ENCODE results near the gene ALDH1L1. TPM values are rescaled to one million over a fixed set of nuclear protein-coding genes. Genes with fewer than 3 reads are reported as not detected.
"Not testable (repeated sequence)": the region's sequence is repeated elsewhere in the genome, so short reads cannot be mapped to it uniquely, and the experiment has no call there.

ALDH1L1 gene
- total and polyA plus RNA-seq, 7 experiments from 2014 or later = not detected

DNA sequence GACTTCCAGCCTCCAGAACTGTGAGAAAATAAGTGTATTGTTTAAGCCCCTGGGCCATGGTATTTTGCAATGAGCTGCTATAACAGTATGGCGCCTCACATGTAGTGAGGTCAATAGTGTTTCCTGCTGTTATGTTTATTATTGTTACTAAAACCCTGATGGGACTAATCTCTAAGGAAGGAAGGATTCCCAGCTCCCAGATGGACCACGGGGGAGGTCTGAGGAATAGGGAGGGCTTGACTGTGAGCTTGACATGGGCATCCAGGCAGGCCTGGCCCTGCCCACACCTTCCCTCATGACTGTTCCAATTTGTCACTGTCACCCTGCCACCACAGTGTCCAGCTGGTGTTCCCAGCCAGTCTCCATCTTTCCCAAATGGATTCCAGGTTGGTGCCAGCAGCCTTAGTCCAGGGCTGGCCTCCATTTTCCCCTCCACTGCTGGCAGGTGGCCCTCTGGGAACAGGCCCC, 82.0 kb downstream of the ALDH1L1 start:
- peaks cover 0 to 8% (median 4%) of the 10 kb centered on the region in 3 experiments for H3K9me3 ChIP-seq (ENCODE audit: control insufficient read depth in 2 of 3, low read length in 3 of 3)
- H3K4me3 ChIP-seq (ENCODE audit: low read length) = no peak overlapping the region
- CTCF ChIA-PET = no interaction called here
- Mint-ChIP-seq H3K4me1 (no peaks in the 10 kb centered on the region), H3K36me3 (peaks cover 0 to 18% (median 12%) of the 10 kb centered on the region in 5 donors), H3K4me3 (no peak overlapping the region), H3K27ac (no peak overlapping the region), H3K27me3 (peaks cover 0 to 6% (median 0%) of the 10 kb centered on the region in 5 donors), H3K9me3 (peaks cover 2 to 46% (median 27%) of the 10 kb centered on the region in 11 donors)
- ATAC-seq = no peak
- intact Hi-C loops (cut with micrococcal nuclease) = no loop called here
- no peak for DNase-seq
- POLR2A ChIA-PET = no interaction called here
- H3K27me3 ChIP-seq (ENCODE audit: control insufficient read depth in 2 of 2, insufficient read depth in 2 of 2, low read length in 2 of 2) = no peaks in the 10 kb centered on the region
- H3K4me1 ChIP-seq (ENCODE audit: control insufficient read depth in 2 of 2, insufficient read depth in 2 of 2, low read length in 2 of 2) = no peaks in the 10 kb centered on the region
- H3K36me3 ChIP-seq (ENCODE audit: control insufficient read depth in 2 of 3, insufficient read depth in 3 of 3, low read length in 3 of 3) = no peaks in the 10 kb centered on the region
- H3K27ac ChIP-seq (ENCODE audit: low read depth, low read length) = no peak overlapping the region

DNA sequence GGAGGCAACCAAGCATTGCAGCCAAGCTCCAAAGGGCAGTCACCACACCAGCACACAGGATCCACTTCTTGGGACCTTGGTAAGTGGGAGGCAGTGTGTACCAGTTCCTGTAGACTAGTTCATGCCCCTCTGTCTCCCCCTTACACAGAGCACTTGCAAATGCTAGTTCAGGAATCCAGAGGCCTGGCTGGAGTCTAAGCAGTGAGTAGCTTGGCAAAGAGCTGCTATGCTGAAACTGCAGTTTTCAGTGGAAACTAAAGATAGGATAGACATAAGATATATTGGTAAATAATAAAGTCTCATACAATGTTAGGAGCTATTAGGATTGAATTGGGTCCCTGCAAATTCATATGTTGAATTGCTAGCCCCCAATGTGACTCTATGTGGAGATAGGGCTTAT, 82.6 kb downstream of the ALDH1L1 start:
- Histone ChIP-seq H3K27ac (ENCODE audit: low read depth, low read length) (no peak overlapping the region), H3K4me1 (ENCODE audit: control insufficient read depth in 2 of 2, insufficient read depth in 2 of 2, low read length in 2 of 2) (no peaks in the 10 kb centered on the region), H3K9me3 (ENCODE audit: control insufficient read depth in 2 of 3, low read length in 3 of 3) (peaks cover 0 to 8% (median 4%) of the 10 kb centered on the region in 3 experiments), H3K36me3 (ENCODE audit: control insufficient read depth in 2 of 3, insufficient read depth in 3 of 3, low read length in 3 of 3) (no peaks in the 10 kb centered on the region), H3K27me3 (ENCODE audit: control insufficient read depth in 2 of 2, insufficient read depth in 2 of 2, low read length in 2 of 2) (no peaks in the 10 kb centered on the region), H3K4me3 (ENCODE audit: low read length) (no peak overlapping the region)
- Mint-ChIP-seq H3K4me1 (no peaks in the 10 kb centered on the region), H3K27me3 (peaks cover 0 to 7% (median 0%) of the 10 kb centered on the region in 5 donors), H3K9me3 (peaks cover 2 to 47% (median 27%) of the 10 kb centered on the region in 11 donors), H3K27ac (no peak overlapping the region), H3K36me3 (peaks cover 0 to 18% (median 12%) of the 10 kb centered on the region in 5 donors), H3K4me3 (no peak overlapping the region)
- DNase-seq = no peak
- ChIA-PET POLR2A (no interaction called here), CTCF (no interaction called here)
- intact Hi-C loops (cut with micrococcal nuclease) = no loop called here
- no peak for ATAC-seq

DNA sequence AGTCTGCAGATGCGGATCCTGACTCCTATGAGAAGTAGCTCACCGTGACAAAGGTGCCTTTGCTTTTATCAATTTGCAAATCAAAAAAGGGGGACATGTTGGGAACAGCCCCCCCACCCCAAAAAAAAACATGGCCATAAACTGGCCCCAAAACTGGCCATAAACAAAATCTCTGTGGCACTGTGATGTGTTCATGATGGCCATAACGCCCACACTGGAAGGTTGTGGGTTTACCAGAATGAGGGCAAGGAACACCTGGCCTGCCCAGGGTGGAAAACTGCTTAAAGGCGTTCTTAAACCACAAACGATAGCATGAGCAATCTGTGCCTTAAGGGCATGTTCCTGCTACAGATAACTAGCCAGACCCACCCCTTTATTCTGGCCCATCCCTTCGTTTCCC, 84.1 kb downstream of the ALDH1L1 start:
- H3K4me1 Mint-ChIP-seq; H3K27ac ChIP-seq (ENCODE audit: low read depth, low read length); POLR2A ChIA-PET; H3K4me3 ChIP-seq (ENCODE audit: low read length); H3K27me3 Mint-ChIP-seq; H3K4me1 ChIP-seq (ENCODE audit: control insufficient read depth in 2 of 2, insufficient read depth in 2 of 2, low read length in 2 of 2); H3K27ac Mint-ChIP-seq; H3K36me3 ChIP-seq (ENCODE audit: control insufficient read depth in 2 of 3, insufficient read depth in 3 of 3, low read length in 3 of 3); CTCF ChIA-PET; ATAC-seq; DNase-seq; intact Hi-C loops (cut with micrococcal nuclease); H3K4me3 Mint-ChIP-seq; H3K9me3 ChIP-seq (ENCODE audit: control insufficient read depth in 2 of 3, low read length in 3 of 3); H3K27me3 ChIP-seq (ENCODE audit: control insufficient read depth in 2 of 2, insufficient read depth in 2 of 2, low read length in 2 of 2): not testable (repeated sequence)
- H3K9me3 Mint-ChIP-seq = peaks cover 5 to 58% (median 31%) of the 10 kb centered on the region in 11 donors
- H3K36me3 Mint-ChIP-seq = peaks cover 0 to 21% (median 12%) of the 10 kb centered on the region in 5 donors

DNA sequence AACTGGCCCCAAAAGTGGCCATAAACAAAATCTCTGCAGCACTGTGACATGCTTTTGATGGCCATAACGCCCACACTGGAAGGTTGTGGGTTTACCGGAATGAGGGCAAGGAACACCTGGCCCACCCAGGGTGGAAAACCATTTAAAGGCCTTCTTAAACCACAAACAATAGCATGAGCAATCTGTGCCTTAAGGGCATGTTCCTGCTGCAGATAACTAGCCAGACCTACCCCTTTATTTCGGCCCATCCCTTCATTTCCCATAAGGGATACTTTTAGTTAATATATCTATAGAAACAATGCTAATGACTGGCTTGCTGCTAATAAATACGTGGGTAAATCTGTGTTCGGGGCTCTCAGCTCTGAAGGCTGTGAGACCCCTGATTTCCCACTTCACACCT, 88.3 kb downstream of the ALDH1L1 start:
- POLR2A ChIA-PET; H3K9me3 ChIP-seq (ENCODE audit: control insufficient read depth in 2 of 3, low read length in 3 of 3); H3K36me3 ChIP-seq (ENCODE audit: control insufficient read depth in 2 of 3, insufficient read depth in 3 of 3, low read length in 3 of 3); H3K4me3 ChIP-seq (ENCODE audit: low read length); H3K4me3 Mint-ChIP-seq; H3K27ac ChIP-seq (ENCODE audit: low read depth, low read length); CTCF ChIA-PET; DNase-seq; H3K27me3 Mint-ChIP-seq; ATAC-seq; H3K4me1 ChIP-seq (ENCODE audit: control insufficient read depth in 2 of 2, insufficient read depth in 2 of 2, low read length in 2 of 2); H3K4me1 Mint-ChIP-seq; H3K27me3 ChIP-seq (ENCODE audit: control insufficient read depth in 2 of 2, insufficient read depth in 2 of 2, low read length in 2 of 2); intact Hi-C loops (cut with micrococcal nuclease); H3K27ac Mint-ChIP-seq: not testable (repeated sequence)
- peaks cover 4 to 52% (median 30%) of the 10 kb centered on the region in 11 donors for H3K9me3 Mint-ChIP-seq
- H3K36me3 Mint-ChIP-seq = peaks cover 2 to 21% (median 15%) of the 10 kb centered on the region in 5 donors

DNA sequence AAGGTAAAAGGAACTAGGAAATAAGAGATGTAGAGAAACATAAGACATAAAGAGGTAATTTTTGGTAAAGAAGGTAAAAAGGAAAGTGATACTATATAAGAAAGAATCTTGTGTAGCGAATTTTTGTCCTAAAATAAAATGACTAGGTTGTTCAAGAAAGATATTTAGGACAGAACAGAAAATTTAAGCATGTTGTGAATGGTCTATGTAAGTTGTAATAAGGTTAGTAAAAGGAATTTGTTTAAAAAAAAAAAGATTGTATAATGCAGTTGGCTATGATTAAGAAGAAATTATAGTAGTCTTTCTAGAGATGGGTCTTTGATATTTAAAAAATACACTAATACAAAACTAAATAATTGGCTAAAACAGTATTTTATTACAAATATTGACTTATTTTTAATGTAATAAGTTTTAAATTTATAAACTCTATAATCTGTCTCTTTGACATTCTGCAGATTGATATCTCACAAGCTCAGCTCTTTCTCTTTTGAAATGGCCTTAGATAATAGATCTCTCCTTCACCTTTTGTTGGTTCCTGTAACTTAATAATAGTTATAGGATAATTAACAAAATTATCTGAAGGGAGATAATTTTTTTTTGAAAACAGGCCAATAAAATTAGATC, 92.7 kb downstream of the ALDH1L1 start:
- DNase-seq (no peak), ATAC-seq (no peak)
- Histone ChIP-seq H3K36me3 (ENCODE audit: control insufficient read depth in 2 of 3, insufficient read depth in 3 of 3, low read length in 3 of 3) (no peaks in the 10 kb centered on the region), H3K27me3 (ENCODE audit: control insufficient read depth in 2 of 2, insufficient read depth in 2 of 2, low read length in 2 of 2) (no peaks in the 10 kb centered on the region), H3K27ac (ENCODE audit: low read depth, low read length) (no peak overlapping the region), H3K4me3 (ENCODE audit: low read length) (no peak overlapping the region), H3K4me1 (ENCODE audit: control insufficient read depth in 2 of 2, insufficient read depth in 2 of 2, low read length in 2 of 2) (peaks cover 0 to 16% of the 10 kb centered on the region in 2 donors), H3K9me3 (ENCODE audit: control insufficient read depth in 2 of 3, low read length in 3 of 3) (no peaks in the 10 kb centered on the region)
- H3K4me3 Mint-ChIP-seq = no peak overlapping the region
- CTCF ChIA-PET = no interaction called here
- H3K27ac Mint-ChIP-seq = no peak overlapping the region
- POLR2A ChIA-PET = interaction anchor here (0.6 kb wide), 1 partner anchor 16 kb away, joined by 4 read pairs; no protein-coding TSS in a partner anchor
- peaks cover 0 to 4% (median 0%) of the 10 kb centered on the region in 5 donors for H3K27me3 Mint-ChIP-seq
- peaks cover 0 to 9% (median 7%) of the 10 kb centered on the region in 5 donors for H3K36me3 Mint-ChIP-seq
- peaks cover 0 to 18% (median 6%) of the 10 kb centered on the region in 11 donors for H3K9me3 Mint-ChIP-seq
- intact Hi-C loops (cut with micrococcal nuclease) = loop anchor here in 1 of 2 donors (10.0 kb wide), 4 partner anchors 713 to 1587 kb away; partner anchors contain the start of genes ABTB1, MCM2, TPRA1 and UMPS
- peaks cover 10 to 24% (median 19%) of the 10 kb centered on the region in 7 donors for H3K4me1 Mint-ChIP-seq

DNA sequence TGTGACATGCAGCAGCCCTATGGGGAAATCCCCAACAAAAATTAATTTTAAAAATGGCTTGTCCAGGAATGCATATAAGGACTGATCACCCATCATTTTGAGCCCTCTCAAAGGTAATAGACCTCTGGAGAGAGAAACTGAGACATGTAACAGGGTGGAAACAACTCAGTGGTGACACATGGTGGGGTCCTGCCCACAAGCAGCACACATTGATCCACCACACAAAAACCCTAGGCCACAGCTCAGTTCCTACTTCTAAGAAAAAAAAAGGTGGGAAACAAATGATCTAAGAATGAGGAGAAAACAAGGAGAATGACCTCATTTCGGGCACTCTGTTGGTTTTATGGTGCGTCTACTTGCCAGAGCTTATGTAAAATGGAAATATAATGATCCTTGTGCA, 94.5 kb downstream of the ALDH1L1 start:
- Histone ChIP-seq H3K27me3 (ENCODE audit: control insufficient read depth in 2 of 2, insufficient read depth in 2 of 2, low read length in 2 of 2) (no peaks in the 10 kb centered on the region), H3K27ac (ENCODE audit: low read depth, low read length) (no peak overlapping the region), H3K9me3 (ENCODE audit: control insufficient read depth in 2 of 3, low read length in 3 of 3) (no peaks in the 10 kb centered on the region), H3K4me3 (ENCODE audit: low read length) (no peak overlapping the region), H3K36me3 (ENCODE audit: control insufficient read depth in 2 of 3, insufficient read depth in 3 of 3, low read length in 3 of 3) (no peaks in the 10 kb centered on the region), H3K4me1 (ENCODE audit: control insufficient read depth in 2 of 2, insufficient read depth in 2 of 2, low read length in 2 of 2) (peaks cover 0 to 16% of the 10 kb centered on the region in 2 donors)
- peak overlapping the region in 3 of 9 donors; percentile 12 to 71 (median 12) for H3K27ac Mint-ChIP-seq
- intact Hi-C loops (cut with micrococcal nuclease) = loop anchor here (2.0 to 10.0 kb wide), 5 partner anchors 271 to 1589 kb away; partner anchors contain the start of genes KLF15 (in 2 of the 2), ABTB1 (in 1 of the 2), MCM2 (in 1 of the 2) and TPRA1 (in 1 of the 2)
- H3K4me1 Mint-ChIP-seq = peaks cover 10 to 27% (median 20%) of the 10 kb centered on the region in 7 donors
- peaks cover 0 to 4% (median 0%) of the 10 kb centered on the region in 5 donors for H3K27me3 Mint-ChIP-seq
- ChIA-PET POLR2A (no interaction called here), CTCF (no interaction called here)
- no peak for DNase-seq
- H3K9me3 Mint-ChIP-seq = peaks cover 0 to 6% (median 0%) of the 10 kb centered on the region in 11 donors
- H3K4me3 Mint-ChIP-seq = peak overlapping the region in 5 of 10 donors; percentile 46 to 87 (median 82)
- peaks cover 0 to 8% (median 1%) of the 10 kb centered on the region in 5 donors for H3K36me3 Mint-ChIP-seq
- ATAC-seq = no peak

Data from naive thymus-derived CD4-positive, alpha-beta T cell (primary cell).